Coronary artery (tissue), 2 donors: ENCODE measurements around the gene TTYH1.
"Not testable (repeated sequence)": the region's sequence is repeated elsewhere in the genome, so short reads cannot be mapped to it uniquely, and the experiment has no call there.

ENCODE experiments used
- DNase-seq: peaks from one replicate; pipeline ENCODE4 v3.0.0-alpha.2; 2017; ENCODE audit warnings: low spot score
- H3K27ac ChIP-seq, 2 donors: fragments of 200-600 bp; sonication (generic); one replicate each; pipeline ENCODE4 v1.5.1; 2016 to 2019
- H3K4me3 ChIP-seq: fragments of 200-600 bp; sonication (generic); 2 replicates; pipeline ENCODE4 v1.5.1; 2016; ENCODE audit warnings: mild to moderate bottlenecking, moderate library complexity
- TF ChIP-seq, protein P1 (sequence below): fragments of 200-600 bp; sonication (generic); IDR thresholded peaks from one replicate; pipeline ENCODE4 v1.5.1; 2019; ENCODE audit warnings: antibody characterized with exemption

TTYH1 gene

DNA sequence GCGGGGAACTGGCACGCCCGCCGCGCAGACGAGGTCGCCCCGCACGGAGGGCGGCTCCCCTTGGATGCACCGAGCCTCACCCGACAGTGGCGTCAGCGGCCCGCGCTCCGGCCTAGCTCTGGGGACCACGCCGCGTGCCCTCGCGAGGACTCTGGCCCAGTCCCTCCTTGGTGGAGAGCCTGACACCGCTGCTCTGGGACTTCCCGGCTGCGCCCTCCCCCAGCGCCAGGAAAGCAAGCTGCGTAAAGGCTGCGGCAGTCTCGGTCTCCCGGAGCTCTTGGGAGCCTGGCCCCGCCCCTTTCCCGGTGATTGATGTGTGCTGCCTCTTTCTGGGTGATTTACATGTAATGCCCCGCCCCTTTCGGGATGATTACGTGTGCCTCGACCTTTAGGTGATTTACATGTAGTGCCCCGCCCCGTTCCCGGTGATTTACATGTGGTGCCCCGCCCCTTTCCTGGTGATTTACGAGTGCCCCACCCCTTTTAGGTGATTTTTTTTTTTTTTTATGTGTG is 48.3 kb downstream of the TTYH1 start, which contains the start of gene LENG9:
LENG9 (minus strand) TSS at position 248 of the 513 bp plus-strand sequence. CDS start 252 bp downstream, outside the sequence.
- Histone ChIP-seq H3K27ac (peak within 1 kb of the TSS; percentile 88 to 100), H3K4me3 (peak within 1 kb of the TSS; percentile 90)
- peak; percentile 99 for DNase-seq
- TF ChIP-seq, protein P1, sequence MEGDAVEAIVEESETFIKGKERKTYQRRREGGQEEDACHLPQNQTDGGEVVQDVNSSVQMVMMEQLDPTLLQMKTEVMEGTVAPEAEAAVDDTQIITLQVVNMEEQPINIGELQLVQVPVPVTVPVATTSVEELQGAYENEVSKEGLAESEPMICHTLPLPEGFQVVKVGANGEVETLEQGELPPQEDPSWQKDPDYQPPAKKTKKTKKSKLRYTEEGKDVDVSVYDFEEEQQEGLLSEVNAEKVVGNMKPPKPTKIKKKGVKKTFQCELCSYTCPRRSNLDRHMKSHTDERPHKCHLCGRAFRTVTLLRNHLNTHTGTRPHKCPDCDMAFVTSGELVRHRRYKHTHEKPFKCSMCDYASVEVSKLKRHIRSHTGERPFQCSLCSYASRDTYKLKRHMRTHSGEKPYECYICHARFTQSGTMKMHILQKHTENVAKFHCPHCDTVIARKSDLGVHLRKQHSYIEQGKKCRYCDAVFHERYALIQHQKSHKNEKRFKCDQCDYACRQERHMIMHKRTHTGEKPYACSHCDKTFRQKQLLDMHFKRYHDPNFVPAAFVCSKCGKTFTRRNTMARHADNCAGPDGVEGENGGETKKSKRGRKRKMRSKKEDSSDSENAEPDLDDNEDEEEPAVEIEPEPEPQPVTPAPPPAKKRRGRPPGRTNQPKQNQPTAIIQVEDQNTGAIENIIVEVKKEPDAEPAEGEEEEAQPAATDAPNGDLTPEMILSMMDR: no peak

DNA sequence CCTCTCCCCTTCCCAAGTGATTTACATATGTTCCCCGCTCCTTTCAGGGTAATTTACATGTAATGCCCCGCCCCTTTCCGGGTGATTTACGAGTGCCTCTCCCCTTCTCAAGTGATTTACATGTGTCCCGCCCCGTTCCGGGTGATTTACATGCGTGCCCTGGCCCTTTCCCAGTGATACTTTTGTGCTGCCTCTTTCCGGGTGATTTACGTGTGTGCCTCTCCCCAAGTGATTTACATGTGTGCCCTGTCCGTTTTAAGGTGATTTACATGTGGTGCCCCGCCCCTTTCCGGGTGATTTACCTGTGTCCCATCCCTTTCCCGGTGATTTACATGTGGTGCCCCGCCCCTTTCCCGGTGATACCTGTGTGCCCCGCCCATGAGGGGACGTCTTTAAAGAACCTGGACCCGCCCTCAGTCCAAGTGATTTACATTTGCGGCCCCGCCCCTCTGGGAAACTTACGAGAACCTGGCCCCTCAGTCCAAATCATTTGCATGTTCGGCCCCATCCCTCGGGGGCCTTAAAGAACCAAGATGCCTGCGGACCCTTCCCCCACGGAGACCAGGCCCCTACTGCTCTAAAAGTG is 48.9 kb downstream of the TTYH1 start:
- H3K27ac ChIP-seq: peak overlapping the region; percentile 88 to 100
- peak overlapping the region; percentile 90 for H3K4me3 ChIP-seq
- TF ChIP-seq, protein P1: no peak
- peak; percentile 93 for DNase-seq

DNA sequence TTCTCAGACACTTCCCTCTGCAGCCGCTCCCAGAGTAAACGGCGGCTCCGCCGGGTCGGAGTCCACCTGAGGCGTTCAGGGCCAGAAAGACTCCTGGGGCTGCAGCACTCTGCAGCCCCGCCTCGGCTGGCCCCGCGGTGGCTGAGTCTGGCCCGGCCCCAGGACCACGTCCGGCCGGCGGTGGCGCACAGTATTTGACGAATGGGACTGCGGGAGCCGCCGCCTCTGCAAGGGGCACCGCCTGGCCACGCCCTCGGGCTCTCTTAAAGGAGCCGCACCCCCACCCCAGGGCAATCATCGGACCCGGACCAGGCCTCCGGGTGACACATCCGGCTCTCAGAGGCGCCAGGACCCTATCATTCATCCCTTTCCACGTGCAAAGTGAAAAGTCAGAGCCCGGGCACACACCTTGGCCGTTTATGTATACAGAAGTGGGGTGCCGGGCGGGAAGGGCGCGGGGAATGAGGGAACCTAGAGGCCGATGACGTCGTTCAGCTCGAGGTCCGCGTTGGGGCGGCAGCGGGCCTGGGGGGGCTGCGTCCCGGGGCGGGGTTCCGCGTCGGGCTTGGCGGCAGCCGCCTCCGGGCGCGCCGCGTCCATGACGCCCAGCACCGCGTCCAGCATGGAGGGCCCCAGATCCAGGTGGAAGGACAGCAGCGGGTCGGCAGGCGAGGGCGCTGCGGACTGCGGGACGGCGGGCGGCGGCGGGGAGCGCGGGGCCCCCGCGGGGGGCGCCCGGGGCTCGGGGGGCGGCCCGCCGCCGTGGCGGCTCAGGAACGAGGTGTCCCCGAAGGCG is 49.6 kb downstream of the TTYH1 start:
- H3K27ac ChIP-seq: peak overlapping the region; percentile 88 to 100
- DNase-seq: peak; percentile 95
- TF ChIP-seq, protein P1: no peak
- H3K4me3 ChIP-seq: peak overlapping the region; percentile 90

DNA sequence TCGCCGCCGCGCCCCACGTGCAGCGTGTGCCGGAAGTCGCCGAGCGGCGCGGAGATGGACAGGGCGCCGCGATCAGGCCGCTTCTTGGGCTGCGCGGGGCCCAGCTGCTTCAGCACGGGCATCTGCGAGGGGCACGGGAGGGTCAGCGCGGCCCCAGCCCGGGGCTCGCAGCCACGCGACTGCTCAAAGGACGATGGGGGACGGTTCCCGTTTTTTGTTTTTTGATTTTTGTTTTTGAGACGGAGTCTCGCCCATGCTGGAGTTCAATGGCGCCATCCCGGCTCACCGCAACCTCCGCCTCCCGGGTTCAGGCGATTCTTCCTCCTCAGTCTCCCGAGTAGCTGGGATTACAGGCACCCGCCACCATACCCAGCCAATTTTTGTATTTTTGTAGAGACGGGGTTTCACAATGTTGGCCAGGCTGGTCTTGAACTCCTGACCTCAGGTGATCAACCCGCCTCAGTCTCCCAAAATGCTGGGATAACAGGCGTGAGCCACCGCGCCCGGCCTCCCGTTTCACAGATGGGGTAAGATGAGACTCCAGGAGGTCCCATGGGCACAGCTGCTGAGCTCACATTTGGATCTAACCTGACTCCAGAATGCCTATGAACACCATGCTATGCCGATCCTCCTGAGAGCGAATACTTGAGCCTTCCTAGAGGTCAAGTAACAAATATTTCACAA is 50.3 kb downstream of the TTYH1 start:
- TF ChIP-seq, protein P1: no peak
- peak; percentile 78 for DNase-seq
- Histone ChIP-seq H3K27ac (peak overlapping the region in 1 of 2 donors; percentile 100), H3K4me3 (peak overlapping the region; percentile 90)

DNA sequence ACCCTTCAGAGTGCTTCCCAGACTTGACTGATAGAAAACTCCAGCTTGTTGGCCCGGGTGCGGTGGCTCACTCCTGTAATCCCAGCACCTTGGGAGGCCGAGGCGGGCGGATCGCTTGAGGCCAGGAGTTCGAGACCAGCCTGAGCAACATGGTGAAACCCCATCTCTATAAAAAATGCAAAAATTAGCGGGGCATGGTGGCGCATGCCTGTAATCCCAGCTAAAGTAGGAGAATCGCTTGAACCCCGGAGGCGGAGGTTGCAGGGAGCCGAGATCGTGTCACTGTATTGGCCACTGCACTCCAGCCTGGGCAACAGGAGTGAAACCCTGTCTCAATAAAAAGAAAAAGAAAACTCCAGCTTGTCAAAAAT is 50.8 kb downstream of the TTYH1 start:
- not testable (repeated sequence) for H3K27ac ChIP-seq

DNA sequence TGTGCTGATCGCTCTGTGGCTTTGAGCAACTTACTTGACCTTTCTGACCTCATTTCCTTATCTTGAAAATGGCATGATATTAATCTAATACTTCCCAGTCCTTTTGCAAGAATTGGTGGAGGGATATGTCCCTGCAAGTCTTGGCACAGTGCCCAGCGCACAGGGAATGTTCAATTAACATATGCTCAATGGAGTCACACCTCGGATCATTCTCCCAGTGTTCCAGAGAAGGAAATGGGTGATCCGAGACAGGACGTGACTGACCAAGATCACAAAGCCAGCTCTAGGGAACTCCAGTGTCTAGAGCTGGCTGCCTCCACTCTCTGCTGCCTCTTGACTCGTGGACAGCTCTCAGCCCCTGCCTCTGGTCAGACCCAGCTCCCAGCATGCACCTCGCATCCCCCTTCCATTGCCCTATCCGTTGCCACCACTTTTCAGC is 54.3 kb downstream of the TTYH1 start:
- no peak for DNase-seq
- Histone ChIP-seq H3K4me3 (no peak overlapping the region), H3K27ac (peak overlapping the region in 1 of 2 donors; percentile 47)
- TF ChIP-seq, protein P1: no peak

More for the DNA sequence above, 50.8 kb downstream of the TTYH1 start:
- H3K4me3 ChIP-seq, DNase-seq: not testable (repeated sequence)

DNA sequence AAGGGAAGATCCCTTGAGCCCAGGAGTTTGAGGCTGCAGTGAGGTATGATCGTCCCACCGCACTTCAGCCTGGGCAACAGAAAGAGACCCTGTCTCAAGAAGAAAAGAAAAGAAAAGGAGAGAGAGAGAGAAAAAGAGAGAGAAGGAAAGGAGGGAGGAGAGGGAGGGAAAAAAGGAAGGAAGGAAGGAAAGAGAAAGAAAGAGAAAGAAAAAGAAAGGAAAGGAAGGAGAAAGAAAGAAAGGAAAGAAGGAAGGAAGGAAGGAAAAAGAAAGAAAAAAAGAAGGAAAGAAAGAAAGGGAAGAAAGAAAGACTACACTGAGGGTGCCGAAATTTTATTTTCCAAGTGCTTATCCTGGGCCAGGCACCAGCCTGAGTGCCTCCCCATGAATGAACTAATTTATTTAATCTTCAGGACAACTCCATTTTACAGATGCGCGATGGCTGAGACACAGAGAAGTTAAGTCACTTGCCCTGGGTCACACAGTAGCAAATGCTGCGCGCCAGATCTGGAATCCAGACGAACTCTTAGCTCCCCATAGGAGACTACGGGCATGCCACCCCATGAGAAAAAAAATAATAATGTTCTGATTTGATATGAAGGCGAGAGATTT is 55.1 kb downstream of the TTYH1 start:
- peak overlapping the region; percentile 66 to 75 for H3K27ac ChIP-seq
- DNase-seq: peak; percentile 16
- TF ChIP-seq, protein P1: no peak
- H3K4me3 ChIP-seq: peak overlapping the region; percentile 63
